Activated CD4-positive, alpha-beta T cell treated with anti-CD3 and anti-CD28 coated beads for 36 hours (primary cell): ENCODE data around the gene ARHGAP22. TPM values are rescaled to one million over a fixed set of nuclear protein-coding genes. Genes with fewer than 3 reads are reported as not detected.

ENCODE experiments used
- ATAC-seq: fragments of 200-7000 bp; cut with Tn5 transposase; one replicate; pipeline ENCODE4 v1.10.0; 2021; ENCODE audit warnings: mild to moderate bottlenecking, moderate library complexity
- CTCF ChIA-PET: fragments of 350-600 bp; sonication (Branson Sonifier 250); formaldehyde crosslinking; loops from one replicate; lab custom pipeline; 2021; ENCODE audit warnings: antibody characterized with exemption; lab: Charles Lee
- POLR2A ChIA-PET: fragments of 350-600 bp; sonication (Branson Sonifier 250); formaldehyde crosslinking; loops from one replicate; lab custom pipeline; 2021; ENCODE audit warnings: antibody characterized with exemption, inconsistent platforms; lab: Charles Lee
- DNase-seq: peaks from one replicate; pipeline ENCODE4 v3.0.0-alpha.2; 2020
- H3K27ac Mint-ChIP-seq: one replicate; pipeline ENCODE4 v1.8.0; 2021; ENCODE audit warnings: mixed read lengths
- H3K27me3 Mint-ChIP-seq: one replicate; pipeline ENCODE4 v1.8.0; 2021; ENCODE audit warnings: mixed read lengths
- H3K36me3 Mint-ChIP-seq: one replicate; pipeline ENCODE4 v1.8.0; 2021; ENCODE audit warnings: low read depth, mixed read lengths
- H3K4me1 Mint-ChIP-seq: one replicate; pipeline ENCODE4 v1.8.0; 2021; ENCODE audit warnings: mixed read lengths
- H3K4me3 Mint-ChIP-seq: one replicate; pipeline ENCODE4 v1.8.0; 2021; ENCODE audit warnings: mild to moderate bottlenecking, moderate library complexity, mixed read lengths
- H3K9me3 Mint-ChIP-seq: one replicate; pipeline ENCODE4 v1.8.0; 2021; ENCODE audit warnings: low read depth, mixed read lengths
- intact Hi-C, 2 experiments: fragments of 100-400 bp; cut with DNase I in 1 of 2; cut with micrococcal nuclease in 1 of 2; formaldehyde crosslinking; loops; one replicate each; pipeline versions ENCODE4 v1.14.2 to v1.15.1; 2022 to 2024; cut with DNase I, micrococcal nuclease
- total RNA-seq, 2 experiments: library from RNA; stranded (reverse); gene quantifications; one replicate each; pipeline ENCODE4 v1.2.3, GENCODE V29; 2021

The ARHGAP22 gene
- total RNA-seq, 2 experiments from 2014 or later: 0.27 to 0.47 TPM

DNA sequence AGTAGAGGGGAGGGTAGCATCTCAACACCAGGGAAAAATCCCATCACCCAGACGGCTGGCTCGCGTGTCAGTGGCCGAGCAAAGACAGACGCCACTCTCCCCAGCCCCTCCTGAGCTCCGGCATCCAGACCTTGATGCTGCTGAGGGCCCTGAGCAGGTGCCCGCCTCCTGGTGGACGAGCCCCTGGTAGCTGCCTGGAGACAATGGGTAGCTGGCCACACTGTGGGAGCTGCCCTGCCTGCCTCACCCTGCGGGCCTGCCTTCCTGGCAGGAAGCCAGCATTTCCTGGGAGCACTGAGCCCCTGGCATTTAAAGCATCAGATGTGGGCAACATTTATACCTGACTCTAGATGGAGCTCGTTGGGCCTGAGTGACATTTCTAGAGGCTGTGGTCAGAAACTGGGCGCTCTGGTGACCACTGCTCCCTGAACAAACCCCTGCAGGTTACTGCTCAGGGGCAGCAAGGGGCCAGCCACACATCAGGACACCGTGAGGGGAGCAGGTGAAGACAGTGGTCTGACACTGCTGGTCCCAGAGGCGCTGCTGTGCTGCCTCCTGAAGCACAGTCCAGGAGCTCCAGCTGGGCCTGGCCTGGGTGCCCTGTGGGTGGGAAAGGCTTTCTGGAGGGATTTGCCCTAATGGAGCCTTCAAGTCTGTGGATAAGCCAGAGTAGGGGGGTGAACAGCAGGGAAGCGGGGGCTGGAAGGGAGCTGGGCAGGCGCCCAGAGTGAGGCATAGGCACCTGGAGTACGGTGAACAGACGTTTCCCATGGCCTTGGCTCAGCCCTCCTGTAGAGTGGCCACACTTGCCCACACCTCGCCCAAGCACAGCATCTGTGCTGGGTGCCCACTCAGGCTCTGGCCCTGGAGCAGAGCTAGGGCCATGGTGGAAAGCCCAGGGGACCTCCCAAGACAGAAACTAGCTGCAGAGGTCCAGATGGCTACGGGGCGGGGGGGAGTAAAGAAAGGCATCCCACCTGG, 159.7 kb downstream of the ARHGAP22 start:
- Mint-ChIP-seq H3K27me3 (no peaks in the 10 kb centered on the region), H3K9me3 (no peaks in the 10 kb centered on the region), H3K36me3 (no peaks in the 10 kb centered on the region), H3K4me1 (no peaks in the 10 kb centered on the region), H3K4me3 (no peak overlapping the region), H3K27ac (no peak overlapping the region)
- CTCF ChIA-PET: interaction anchor here (1.2 kb wide), 1 partner anchor 8 kb away, joined by 3 read pairs; no protein-coding TSS in a partner anchor
- DNase-seq (no peak), ATAC-seq (no peak)
- intact Hi-C loops: no loop called here
- POLR2A ChIA-PET: no interaction called here

DNA sequence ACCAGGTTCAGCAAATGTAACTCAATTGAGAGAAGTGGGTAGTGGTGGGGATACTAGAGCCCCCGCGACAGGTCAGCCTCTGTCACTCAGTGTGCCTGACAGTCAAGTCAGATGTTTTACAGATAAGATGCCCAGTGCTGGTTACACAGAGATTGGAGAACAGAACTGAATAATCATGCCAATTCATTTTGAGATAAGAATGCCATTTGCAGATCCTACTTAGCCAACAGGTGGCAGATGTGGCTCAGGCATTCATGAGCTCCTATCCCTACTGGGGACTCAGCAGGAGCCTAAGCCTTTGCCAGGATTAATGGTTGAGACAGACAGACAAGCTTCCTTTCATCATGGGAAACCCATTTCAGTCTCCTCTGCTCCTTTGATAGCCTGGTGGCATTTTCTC, 160.6 kb downstream of the ARHGAP22 start:
- Mint-ChIP-seq H3K4me3 (no peak overlapping the region), H3K27me3 (no peaks in the 10 kb centered on the region), H3K27ac (no peak overlapping the region), H3K4me1 (no peaks in the 10 kb centered on the region), H3K36me3 (no peaks in the 10 kb centered on the region), H3K9me3 (no peaks in the 10 kb centered on the region)
- ATAC-seq (no peak), DNase-seq (no peak)
- ChIA-PET POLR2A (no interaction called here), CTCF (no interaction called here)
- intact Hi-C loops: no loop called here

DNA sequence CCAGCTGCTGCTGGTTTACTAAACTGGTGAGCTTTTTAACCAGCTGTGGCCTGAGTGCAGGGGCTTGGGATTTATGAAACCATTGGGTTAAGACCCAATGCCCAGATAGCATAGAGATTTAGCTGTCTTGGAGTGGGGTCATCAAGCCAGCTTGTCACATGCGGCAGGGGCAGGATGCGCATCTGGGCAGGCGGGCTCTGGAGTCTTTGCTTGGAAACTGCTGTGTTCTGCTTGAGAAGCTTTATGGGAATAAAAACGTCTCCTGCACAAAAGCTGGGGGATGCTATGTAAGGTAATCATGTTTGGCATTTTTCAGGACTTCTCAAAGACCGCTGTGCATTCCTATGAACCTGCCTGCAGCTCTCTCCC, 162.1 kb downstream of the ARHGAP22 start:
- Mint-ChIP-seq H3K4me1 (no peaks in the 10 kb centered on the region), H3K27ac (no peak overlapping the region), H3K9me3 (no peaks in the 10 kb centered on the region), H3K27me3 (no peaks in the 10 kb centered on the region), H3K36me3 (peaks cover 2% of the 10 kb centered on the region), H3K4me3 (no peak overlapping the region)
- CTCF ChIA-PET: interaction anchor here (1.4 kb wide), 1 partner anchor 79 kb away, joined by 3 read pairs; no protein-coding TSS in a partner anchor
- no peak for ATAC-seq
- intact Hi-C loops: no loop called here
- POLR2A ChIA-PET: no interaction called here
- no peak for DNase-seq

DNA sequence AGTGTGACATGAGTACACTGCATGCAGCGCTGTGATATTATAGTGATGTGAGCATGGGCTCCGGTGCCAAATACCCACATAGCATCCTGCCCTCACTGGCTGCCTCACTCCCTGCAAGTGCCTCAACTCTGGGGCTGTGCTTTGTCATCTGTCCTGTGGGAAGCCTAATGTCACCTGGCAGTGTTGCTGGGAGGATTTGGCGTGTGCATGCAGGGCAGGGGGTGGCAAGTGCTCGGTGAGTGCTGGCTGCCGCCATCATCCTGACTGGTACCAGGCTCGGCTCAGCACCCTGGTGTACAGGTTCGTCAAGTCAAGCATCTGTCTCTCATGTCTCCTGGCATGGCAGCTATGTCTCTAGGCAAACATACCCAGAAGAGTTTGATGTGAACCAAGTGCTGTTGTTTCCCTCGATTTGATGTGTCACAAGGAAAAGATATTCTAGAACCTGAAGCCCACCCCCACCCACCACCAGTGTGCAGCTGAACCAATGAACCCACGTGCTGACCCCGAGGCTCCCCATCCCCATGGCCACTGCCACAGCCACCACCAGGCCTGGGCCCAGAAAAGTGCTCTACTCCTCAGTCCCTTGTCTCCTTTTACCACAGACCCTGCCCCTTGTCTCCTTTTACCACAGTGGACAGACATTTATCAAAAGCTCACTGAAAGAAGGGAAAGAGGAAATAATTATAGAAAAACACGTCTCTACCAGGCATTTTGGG, 162.6 kb downstream of the ARHGAP22 start:
- H3K4me3 Mint-ChIP-seq: no peak overlapping the region
- H3K4me1 Mint-ChIP-seq: no peaks in the 10 kb centered on the region
- ChIA-PET POLR2A (no interaction called here), CTCF (interaction anchor here (1.4 kb wide), 1 partner anchor 78 kb away, joined by 3 read pairs; no protein-coding TSS in a partner anchor)
- DNase-seq (no peak), ATAC-seq (no peak)
- no peaks in the 10 kb centered on the region for H3K9me3 Mint-ChIP-seq
- peaks cover 2% of the 10 kb centered on the region for H3K36me3 Mint-ChIP-seq
- H3K27ac Mint-ChIP-seq: no peak overlapping the region
- H3K27me3 Mint-ChIP-seq: no peaks in the 10 kb centered on the region
- intact Hi-C loops: no loop called here

DNA sequence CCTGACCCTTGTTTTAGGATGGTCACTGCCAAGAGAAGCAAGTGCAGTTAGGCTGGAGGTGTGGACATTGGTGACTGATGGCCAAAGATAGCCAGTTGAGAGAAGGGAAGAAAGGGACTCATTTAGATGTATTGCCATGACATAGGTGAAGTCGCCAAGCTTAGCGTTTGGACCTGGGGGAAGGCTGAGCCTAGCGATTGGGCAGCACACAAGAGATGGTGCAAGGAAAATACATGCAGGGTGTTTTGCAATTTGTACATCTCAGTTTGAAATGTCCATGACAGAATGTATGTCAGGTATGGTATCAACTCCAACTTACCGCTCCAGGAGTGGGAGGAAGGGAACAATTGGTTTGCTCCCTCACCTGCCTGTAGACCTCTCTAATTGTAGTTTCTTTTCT, 164.1 kb downstream of the ARHGAP22 start:
- CTCF ChIA-PET: no interaction called here
- ATAC-seq: no peak

DNA sequence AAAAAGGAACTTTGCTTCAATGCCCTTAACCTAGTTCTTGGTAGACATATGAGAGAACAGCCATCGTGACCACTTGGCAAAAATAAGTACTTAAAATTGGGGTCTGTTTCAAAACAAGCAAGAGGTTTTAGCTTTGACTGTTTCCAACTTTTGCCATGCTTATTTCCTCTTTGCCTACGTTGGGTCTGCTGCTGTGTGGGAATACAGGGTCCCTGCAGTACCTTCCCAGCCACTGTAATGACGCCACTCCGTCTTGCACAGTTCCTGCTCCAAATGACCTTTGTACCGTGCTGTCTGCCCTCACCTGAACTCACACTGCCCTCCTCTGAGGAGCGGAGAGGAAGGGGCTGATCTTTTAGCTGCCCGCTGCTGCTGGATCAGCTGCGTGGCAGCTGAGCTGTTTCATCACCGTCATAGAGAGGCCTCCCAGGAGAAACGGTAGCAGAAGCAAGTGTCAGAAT, 165.3 kb downstream of the ARHGAP22 start:
- ChIA-PET CTCF (interaction anchor here (0.9 kb wide), 1 partner anchor 20 kb away, joined by 3 read pairs; no protein-coding TSS in a partner anchor), POLR2A (no interaction called here)
- intact Hi-C loops: no loop called here

More for the DNA sequence above, 164.1 kb downstream of the ARHGAP22 start:
- H3K4me1 Mint-ChIP-seq: no peaks in the 10 kb centered on the region
- intact Hi-C loops: no loop called here
- no peak for DNase-seq
- peaks cover 2% of the 10 kb centered on the region for H3K36me3 Mint-ChIP-seq
- no peak overlapping the region for H3K27ac Mint-ChIP-seq
- no peak overlapping the region for H3K4me3 Mint-ChIP-seq
- no peaks in the 10 kb centered on the region for H3K27me3 Mint-ChIP-seq
- H3K9me3 Mint-ChIP-seq: no peaks in the 10 kb centered on the region
- POLR2A ChIA-PET: no interaction called here

DNA sequence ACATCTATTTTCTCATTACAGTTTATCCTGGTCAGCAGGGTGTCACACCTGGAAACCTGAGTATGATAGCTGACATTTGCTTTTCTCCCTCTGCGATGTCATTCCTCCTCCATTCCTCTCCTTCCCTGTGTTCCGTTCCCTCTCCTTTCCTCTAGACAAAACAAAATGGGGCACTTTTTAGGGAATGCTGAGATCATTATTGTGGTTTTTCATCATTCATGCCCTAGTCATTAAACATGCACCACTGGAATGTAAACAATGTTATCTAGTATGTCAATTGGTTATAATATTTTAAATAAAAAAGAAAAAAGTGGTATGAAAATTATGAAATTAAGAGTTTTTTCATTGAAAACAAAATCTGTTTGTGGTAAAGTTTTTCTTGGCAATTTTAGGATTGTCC, 165.8 kb downstream of the ARHGAP22 start:
- no peaks in the 10 kb centered on the region for H3K4me1 Mint-ChIP-seq
- CTCF ChIA-PET: no interaction called here
- POLR2A ChIA-PET: no interaction called here
- H3K9me3 Mint-ChIP-seq: no peaks in the 10 kb centered on the region
- DNase-seq (no peak), ATAC-seq (no peak)
- H3K36me3 Mint-ChIP-seq: peaks cover 2% of the 10 kb centered on the region
- no peaks in the 10 kb centered on the region for H3K27me3 Mint-ChIP-seq
- no peak overlapping the region for H3K4me3 Mint-ChIP-seq
- intact Hi-C loops: no loop called here
- H3K27ac Mint-ChIP-seq: no peak overlapping the region

More for the DNA sequence above, 165.3 kb downstream of the ARHGAP22 start:
- no peak overlapping the region for H3K27ac Mint-ChIP-seq
- H3K27me3 Mint-ChIP-seq: no peaks in the 10 kb centered on the region
- no peak for ATAC-seq
- no peaks in the 10 kb centered on the region for H3K9me3 Mint-ChIP-seq
- DNase-seq: no peak
- peaks cover 2% of the 10 kb centered on the region for H3K36me3 Mint-ChIP-seq
- H3K4me1 Mint-ChIP-seq: no peaks in the 10 kb centered on the region
- H3K4me3 Mint-ChIP-seq: no peak overlapping the region

DNA sequence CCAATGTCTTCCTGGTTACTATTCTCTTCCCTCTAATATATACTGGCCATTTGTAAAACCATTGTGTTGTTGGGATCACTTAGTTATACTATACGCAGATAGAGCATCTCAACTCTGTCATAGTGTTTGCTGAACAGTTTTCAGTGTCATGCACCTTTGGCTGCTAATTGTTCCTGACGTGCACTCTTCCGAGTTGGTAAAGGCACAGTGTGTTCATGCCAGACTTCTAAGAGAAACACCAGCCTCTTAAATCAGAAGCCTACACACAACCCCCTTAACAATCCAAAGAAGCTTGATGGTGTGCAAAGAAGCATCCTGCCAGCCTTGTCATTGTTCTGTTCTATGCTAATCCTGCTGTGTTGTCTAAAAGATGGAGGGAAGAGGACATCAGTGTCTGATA, 167.3 kb downstream of the ARHGAP22 start:
- no peak overlapping the region for H3K27ac Mint-ChIP-seq

DNA sequence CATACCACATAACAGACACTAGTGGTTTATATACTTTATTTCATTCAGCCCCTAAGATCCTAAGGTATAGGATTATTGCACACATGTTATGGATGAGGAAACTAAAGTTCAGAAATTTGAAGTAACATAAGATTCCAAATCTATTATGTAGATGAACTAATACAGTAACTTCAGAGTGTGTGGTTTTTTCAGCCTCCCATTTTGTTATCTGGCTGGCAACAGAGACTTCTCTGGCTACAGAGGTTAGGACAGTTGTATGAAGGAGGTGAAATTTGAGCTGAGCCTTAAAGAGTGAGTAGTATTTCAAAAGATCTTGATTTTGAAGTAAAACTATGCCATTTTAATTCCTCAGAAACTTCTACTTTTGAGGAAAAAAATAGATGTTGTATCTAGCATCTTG, 173.0 kb downstream of the ARHGAP22 start:
- peaks cover 3% of the 10 kb centered on the region for H3K36me3 Mint-ChIP-seq
- ATAC-seq (no peak), DNase-seq (no peak)
- no peaks in the 10 kb centered on the region for H3K4me1 Mint-ChIP-seq
- H3K27me3 Mint-ChIP-seq: no peaks in the 10 kb centered on the region
- H3K27ac Mint-ChIP-seq: no peak overlapping the region
- ChIA-PET POLR2A (no interaction called here), CTCF (no interaction called here)
- H3K4me3 Mint-ChIP-seq: no peak overlapping the region
- no peaks in the 10 kb centered on the region for H3K9me3 Mint-ChIP-seq
- intact Hi-C loops: no loop called here

More for the DNA sequence above, 167.3 kb downstream of the ARHGAP22 start:
- no peaks in the 10 kb centered on the region for H3K4me1 Mint-ChIP-seq
- ChIA-PET POLR2A (no interaction called here), CTCF (interaction anchor here (0.6 kb wide), 1 partner anchor 8 kb away, joined by 3 read pairs; no protein-coding TSS in a partner anchor)
- no peak for ATAC-seq
- H3K27me3 Mint-ChIP-seq: no peaks in the 10 kb centered on the region
- no peaks in the 10 kb centered on the region for H3K9me3 Mint-ChIP-seq
- H3K36me3 Mint-ChIP-seq: peaks cover 4% of the 10 kb centered on the region
- no peak for DNase-seq
- intact Hi-C loops: no loop called here
- no peak overlapping the region for H3K4me3 Mint-ChIP-seq

DNA sequence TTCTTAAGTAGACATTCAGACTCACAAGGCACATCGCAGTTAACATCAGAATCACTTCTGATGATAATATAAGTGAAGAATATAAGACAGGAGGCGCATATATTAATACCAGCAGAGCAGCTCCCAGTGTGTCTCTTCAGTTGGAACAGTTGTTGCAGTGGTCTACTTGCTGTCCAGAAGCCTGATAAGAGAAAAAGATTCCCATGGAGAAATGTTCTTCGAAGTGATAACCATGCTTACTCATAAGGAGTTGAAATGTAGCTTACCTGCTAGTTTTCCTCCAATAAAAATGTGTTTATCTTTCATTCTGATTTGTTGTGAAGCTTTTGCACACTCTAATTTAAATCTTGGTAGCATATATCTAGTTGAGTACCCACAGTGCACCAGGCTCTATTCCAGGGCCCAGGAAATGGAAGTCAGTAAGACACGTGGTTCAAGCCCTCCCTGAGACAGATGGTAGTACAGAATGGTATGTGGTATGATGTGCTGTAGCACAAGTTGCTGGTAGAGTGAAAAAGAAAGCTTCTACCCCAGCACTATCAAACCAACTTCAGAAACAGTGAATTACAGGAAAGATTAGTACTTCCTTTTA, 174.4 kb downstream of the ARHGAP22 start:
- intact Hi-C loops: no loop called here
- no peak overlapping the region for H3K4me3 Mint-ChIP-seq
- no peaks in the 10 kb centered on the region for H3K27me3 Mint-ChIP-seq
- no peaks in the 10 kb centered on the region for H3K4me1 Mint-ChIP-seq
- DNase-seq (no peak), ATAC-seq (no peak)
- no peaks in the 10 kb centered on the region for H3K9me3 Mint-ChIP-seq
- H3K36me3 Mint-ChIP-seq: peaks cover 8% of the 10 kb centered on the region
- H3K27ac Mint-ChIP-seq: no peak overlapping the region
- ChIA-PET CTCF (no interaction called here), POLR2A (no interaction called here)

DNA sequence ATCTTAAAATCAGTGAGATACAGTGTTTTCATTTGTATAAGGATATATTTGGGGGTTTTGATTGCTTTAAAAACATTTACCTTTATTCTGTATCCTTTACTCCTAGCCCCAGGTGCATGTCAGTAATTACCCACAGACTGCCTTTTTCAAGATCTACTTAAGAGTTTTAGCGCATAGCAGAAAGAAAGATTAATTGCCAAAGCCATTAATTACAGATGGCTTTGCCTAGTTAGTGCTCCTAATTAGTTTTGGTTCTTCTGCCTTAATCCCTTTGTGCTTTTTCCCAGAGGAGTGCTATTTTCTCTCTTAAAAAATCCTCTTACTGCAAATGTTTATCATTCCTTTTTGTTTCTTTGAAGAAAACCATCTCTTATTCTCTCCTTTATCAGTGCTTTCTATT, 175.6 kb downstream of the ARHGAP22 start:
- intact Hi-C loops: loop anchor here in 1 of 2 experiments (10.0 kb wide), 1 partner anchor 65 kb away; no protein-coding TSS in a partner anchor
- ChIA-PET CTCF (no interaction called here), POLR2A (no interaction called here)
- no peaks in the 10 kb centered on the region for H3K4me1 Mint-ChIP-seq
- H3K27me3 Mint-ChIP-seq: no peaks in the 10 kb centered on the region
- H3K9me3 Mint-ChIP-seq: no peaks in the 10 kb centered on the region
- peaks cover 8% of the 10 kb centered on the region for H3K36me3 Mint-ChIP-seq
- H3K4me3 Mint-ChIP-seq: no peak overlapping the region
- ATAC-seq (no peak), DNase-seq (no peak)
- H3K27ac Mint-ChIP-seq: no peak overlapping the region
